ENCODE results near the gene UQCC5. TPM values are rescaled to one million over a fixed set of nuclear protein-coding genes. Genes with fewer than 3 reads are reported as not detected.

The UQCC5 gene
- total RNA-seq, 1 donor from 2014 or later: 18.6 TPM

DNA sequence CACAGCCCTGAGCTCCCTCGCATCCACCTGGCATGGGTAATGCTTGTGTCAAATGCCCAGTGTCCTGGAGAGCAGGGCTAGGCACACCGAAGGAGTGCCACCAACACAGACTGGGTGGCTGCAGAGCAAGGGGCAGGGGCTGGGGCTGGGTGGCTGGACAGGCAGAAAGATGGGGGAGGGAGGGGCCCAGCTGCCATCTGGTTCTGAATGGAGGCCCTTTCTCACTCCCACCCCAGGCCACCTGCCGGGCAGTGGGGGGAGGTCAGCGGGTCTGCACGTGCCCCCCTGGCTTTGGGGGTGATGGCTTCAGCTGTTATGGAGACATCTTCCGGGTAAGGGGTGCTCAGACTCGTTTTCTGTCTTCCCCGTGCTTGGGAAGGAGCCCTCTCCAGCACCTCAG, 24.3 kb upstream of the UQCC5 start:
- peaks cover 8% of the 10 kb centered on the region for H3K4me1 Mint-ChIP-seq (ENCODE audit: unreplicated experiment)
- no peak for TF ChIP-seq CTCF (IDR thresholded peaks at IDR 0.05)
- H3K27me3 Mint-ChIP-seq (ENCODE audit: unreplicated experiment): no peaks in the 10 kb centered on the region
- no peak overlapping the region for H3K4me3 Mint-ChIP-seq (ENCODE audit: unreplicated experiment)
- DNase-seq (ENCODE audit: extremely low spot score, unreplicated experiment): no peak
- H3K27ac Mint-ChIP-seq (ENCODE audit: unreplicated experiment): no peak overlapping the region
- H3K9me3 Mint-ChIP-seq (ENCODE audit: unreplicated experiment): no peaks in the 10 kb centered on the region
- no peaks in the 10 kb centered on the region for H3K36me3 Mint-ChIP-seq (ENCODE audit: unreplicated experiment)

- H3K9me3 Mint-ChIP-seq (ENCODE audit: unreplicated experiment): no peaks in the 10 kb centered on the region
- H3K36me3 Mint-ChIP-seq (ENCODE audit: unreplicated experiment): no peaks in the 10 kb centered on the region
- TF ChIP-seq CTCF (IDR thresholded peaks at IDR 0.05): no peak
- DNase-seq (ENCODE audit: extremely low spot score, unreplicated experiment): no peak
- H3K27ac Mint-ChIP-seq (ENCODE audit: unreplicated experiment): no peak overlapping the region
- H3K27me3 Mint-ChIP-seq (ENCODE audit: unreplicated experiment): no peaks in the 10 kb centered on the region
- H3K4me1 Mint-ChIP-seq (ENCODE audit: unreplicated experiment): peaks cover 4% of the 10 kb centered on the region
- no peak overlapping the region for H3K4me3 Mint-ChIP-seq (ENCODE audit: unreplicated experiment)
Observed at GRCh38 chr3:52512727-52513126, 23.7 kb upstream of the UQCC5 start.

- DNase-seq (ENCODE audit: extremely low spot score, unreplicated experiment): no peak
- TF ChIP-seq CTCF (IDR thresholded peaks at IDR 0.05): no peak
- Mint-ChIP-seq H3K27me3 (ENCODE audit: unreplicated experiment) (no peaks in the 10 kb centered on the region), H3K36me3 (ENCODE audit: unreplicated experiment) (no peaks in the 10 kb centered on the region), H3K9me3 (ENCODE audit: unreplicated experiment) (no peaks in the 10 kb centered on the region), H3K27ac (ENCODE audit: unreplicated experiment) (no peak overlapping the region), H3K4me3 (ENCODE audit: unreplicated experiment) (no peak overlapping the region), H3K4me1 (ENCODE audit: unreplicated experiment) (peaks cover 4% of the 10 kb centered on the region)
Observed at GRCh38 chr3:52513281-52513680, 23.1 kb upstream of the UQCC5 start.

DNA sequence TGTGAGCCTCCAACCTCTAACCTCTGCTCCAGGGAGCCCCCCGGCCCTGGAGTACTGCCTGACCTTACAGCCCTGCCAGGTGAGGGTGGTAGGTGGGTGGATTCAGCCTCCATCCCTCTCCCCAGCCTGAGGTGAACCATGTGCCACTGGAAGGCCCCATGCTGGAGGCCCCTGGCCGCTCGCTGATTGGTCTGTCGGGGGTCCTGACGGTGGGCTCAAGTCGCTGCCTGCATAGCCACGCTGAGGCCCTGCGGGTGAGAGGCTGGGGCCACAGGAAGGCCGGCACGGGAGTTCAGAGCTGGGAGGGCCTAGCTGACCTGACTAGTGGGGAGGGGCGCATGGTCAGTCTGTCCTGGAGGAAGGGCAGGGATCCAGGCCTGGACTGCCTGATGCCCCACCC, 21.8 kb upstream of the UQCC5 start:
- Mint-ChIP-seq H3K36me3 (ENCODE audit: unreplicated experiment) (no peaks in the 10 kb centered on the region), H3K27me3 (ENCODE audit: unreplicated experiment) (no peaks in the 10 kb centered on the region), H3K4me3 (ENCODE audit: unreplicated experiment) (no peak overlapping the region), H3K9me3 (ENCODE audit: unreplicated experiment) (no peaks in the 10 kb centered on the region), H3K27ac (ENCODE audit: unreplicated experiment) (no peak overlapping the region), H3K4me1 (ENCODE audit: unreplicated experiment) (peaks cover 4% of the 10 kb centered on the region)
- no peak for DNase-seq (ENCODE audit: extremely low spot score, unreplicated experiment)
- TF ChIP-seq CTCF (IDR thresholded peaks at IDR 0.05): no peak

- H3K36me3 Mint-ChIP-seq (ENCODE audit: unreplicated experiment): no peaks in the 10 kb centered on the region
- no peak overlapping the region for H3K4me3 Mint-ChIP-seq (ENCODE audit: unreplicated experiment)
- no peak for TF ChIP-seq CTCF (IDR thresholded peaks at IDR 0.05)
- H3K4me1 Mint-ChIP-seq (ENCODE audit: unreplicated experiment): peaks cover 4% of the 10 kb centered on the region
- H3K9me3 Mint-ChIP-seq (ENCODE audit: unreplicated experiment): no peaks in the 10 kb centered on the region
- H3K27ac Mint-ChIP-seq (ENCODE audit: unreplicated experiment): no peak overlapping the region
- DNase-seq (ENCODE audit: extremely low spot score, unreplicated experiment): no peak
- no peaks in the 10 kb centered on the region for H3K27me3 Mint-ChIP-seq (ENCODE audit: unreplicated experiment)
Observed at GRCh38 chr3:52515192-52515591, 21.2 kb upstream of the UQCC5 start.
